Neural progenitor cell (in vitro differentiated cells): ENCODE measurements around the gene ZNF444. TPM values are rescaled to one million over a fixed set of nuclear protein-coding genes. Genes with fewer than 3 reads are reported as not detected.
"Not testable (repeated sequence)": the region's sequence is repeated elsewhere in the genome, so short reads cannot be mapped to it uniquely, and the experiment has no call there.

Source experiments
- DNase-seq: peaks from one replicate; pipeline ENCODE4 v3.0.0-alpha.2; 2016; ENCODE audit warnings: low spot score
- H2AFZ ChIP-seq: fragments of 200-600 bp; sonication (generic); replicated peaks from 2 replicates; pipeline ENCODE4 v1.6.1; 2016; ENCODE audit warnings: antibody characterized with exemption
- H3F3A ChIP-seq: fragments of 200-600 bp; sonication (generic); 2 replicates; pipeline ENCODE4 v1.6.1; 2016; ENCODE audit warnings: antibody characterized with exemption, low read depth
- H3K27ac ChIP-seq: fragments of 200-600 bp; sonication (generic); 2 replicates; pipeline ENCODE4 v1.5.1; 2016; ENCODE audit warnings: mild to moderate bottlenecking
- H3K27me3 ChIP-seq: fragments of 200-600 bp; sonication (generic); 2 replicates; pipeline ENCODE4 v1.6.1; 2016; ENCODE audit warnings: mild to moderate bottlenecking, moderate library complexity
- H3K36me3 ChIP-seq: fragments of 200-600 bp; sonication (generic); 2 replicates; pipeline ENCODE4 v1.5.1; 2016
- H3K4me1 ChIP-seq: fragments of 200-600 bp; sonication (generic); 2 replicates; pipeline ENCODE4 v1.6.1; 2016; ENCODE audit warnings: mixed run types
- H3K4me2 ChIP-seq: fragments of 200-600 bp; sonication (generic); 2 replicates; pipeline ENCODE4 v1.6.1; 2016
- H3K4me3 ChIP-seq: fragments of 200-600 bp; sonication (generic); 2 replicates; pipeline ENCODE4 v1.5.1; 2016
- H3K79me2 ChIP-seq: fragments of 200-600 bp; sonication (generic); 2 replicates; pipeline ENCODE4 v1.6.1; 2016; ENCODE audit warnings: low read depth
- H3K9ac ChIP-seq: fragments of 200-600 bp; sonication (generic); 2 replicates; pipeline ENCODE4 v1.6.1; 2016
- H3K9me3 ChIP-seq: fragments of 200-600 bp; sonication (generic); 2 replicates; pipeline ENCODE4 v1.5.1; 2016; ENCODE audit warnings: low read depth
- H4K20me1 ChIP-seq: fragments of 200-600 bp; sonication (generic); 2 replicates; pipeline ENCODE4 v1.6.1; 2016; ENCODE audit warnings: low read depth
- H3K27ac Mint-ChIP-seq: 3 replicates; pipeline ENCODE4 v1.8.0; 2021; ENCODE audit warnings: mixed read lengths
- H3K27me3 Mint-ChIP-seq: 2 replicates; pipeline ENCODE4 v1.8.0; 2022; ENCODE audit warnings: low read depth, mild to moderate bottlenecking, inconsistent platforms, moderate library complexity, mixed read lengths; ENCODE audit not compliant: insufficient read depth
- H3K36me3 Mint-ChIP-seq: 3 replicates; pipeline ENCODE4 v1.8.0; 2021; ENCODE audit warnings: mixed read lengths
- H3K4me1 Mint-ChIP-seq: 3 replicates; pipeline ENCODE4 v1.8.0; 2021; ENCODE audit warnings: mixed read lengths
- H3K4me3 Mint-ChIP-seq: 3 replicates; pipeline ENCODE4 v1.8.0; 2021; ENCODE audit warnings: mild to moderate bottlenecking, moderate library complexity, mixed read lengths
- H3K9me3 Mint-ChIP-seq: 3 replicates; pipeline ENCODE4 v1.8.0; 2020; ENCODE audit warnings: mixed read lengths
- CTCF ChIP-seq: fragments of 200-600 bp; sonication (generic); IDR thresholded peaks from 2 replicates; pipeline ENCODE4 v1.5.1; 2017; ENCODE audit warnings: antibody characterized with exemption, mild to moderate bottlenecking
- EZH2 ChIP-seq: fragments of 200-600 bp; sonication (generic); IDR thresholded peaks from 2 replicates; pipeline ENCODE4 v1.6.1; 2017; ENCODE audit warnings: antibody characterized with exemption, mild to moderate bottlenecking, moderate library complexity
- EZH2phosphoT487 ChIP-seq: fragments of 200-600 bp; sonication (generic); IDR thresholded peaks from 2 replicates; pipeline ENCODE4 v1.6.1; 2017; ENCODE audit warnings: antibody characterized with exemption
- total RNA-seq: library from RNA; depleted of rRNA; stranded (reverse); fragments of >200 nt; gene quantifications from 2 replicates; pipeline ENCODE4 v1.2.3, GENCODE V29; 2015; ENCODE audit warnings: low replicate concordance

The ZNF444 gene
- total RNA-seq, 1 donor from 2014 or later = 7.0 TPM

GRCh38 chr19:56174550-56174949 is 33.5 kb downstream of the ZNF444 start:
- Mint-ChIP-seq H3K27ac (peak overlapping the region; percentile 93), H3K27me3 (peaks cover 10% of the 10 kb centered on the region), H3K4me1 (peaks cover 24% of the 10 kb centered on the region), H3K4me3 (no peak overlapping the region), H3K9me3 (no peaks in the 10 kb centered on the region), H3K36me3 (no peaks in the 10 kb centered on the region)
- Histone ChIP-seq H3K27ac (no peak overlapping the region), H2AFZ (no peak overlapping the region), H3K4me3 (no peak overlapping the region), H3K79me2 (no peaks in the 10 kb centered on the region), H4K20me1 (no peaks in the 10 kb centered on the region), H3K9ac (no peak overlapping the region), H3F3A (peaks cover 19% of the 10 kb centered on the region), H3K9me3 (no peaks in the 10 kb centered on the region), H3K36me3 (no peaks in the 10 kb centered on the region), H3K4me1 (peaks cover 27% of the 10 kb centered on the region), H3K4me2 (peak overlapping the region; percentile 35), H3K27me3 (no peaks in the 10 kb centered on the region)
- TF ChIP-seq EZH2 (no peak), CTCF (no peak), EZH2phosphoT487 (no peak)
- no peak for DNase-seq

- Histone ChIP-seq H3F3A (peaks cover 19% of the 10 kb centered on the region), H3K4me1 (peaks cover 27% of the 10 kb centered on the region), H3K4me2 (peak within 1 kb of the TSS; percentile 65)
- Mint-ChIP-seq H3K4me3 (peak within 1 kb of the TSS; percentile 41), H3K27ac (peak within 1 kb of the TSS; percentile 95), H3K4me1 (peaks cover 24% of the 10 kb centered on the region)
- H3K9ac ChIP-seq, H4K20me1 ChIP-seq, H3K9me3 Mint-ChIP-seq, H3K27me3 Mint-ChIP-seq, H3K27ac ChIP-seq, H3K27me3 ChIP-seq, H3K4me3 ChIP-seq, H3K79me2 ChIP-seq, H2AFZ ChIP-seq, H3K36me3 ChIP-seq, H3K9me3 ChIP-seq, H3K36me3 Mint-ChIP-seq: not testable (repeated sequence)
- DNase-seq = peak; percentile 89
These were observed 34.8 kb downstream of the ZNF444 start, which contains the start of gene GALP for GRCh38 chr19:56175861-56176307. Gene GALP, plus strand, starts transcription at chr19:56176008. Its CDS starts 1,101 bp downstream, at chr19:56177109.

GRCh38 chr19:56176310-56176709 is 35.2 kb downstream of the ZNF444 start:
- peak overlapping the region; percentile 65 for H3K4me2 ChIP-seq
- H3K4me1 ChIP-seq = peaks cover 27% of the 10 kb centered on the region
- H3K9ac ChIP-seq, H3K79me2 ChIP-seq, H3K27me3 Mint-ChIP-seq, H3K36me3 ChIP-seq, H3K9me3 Mint-ChIP-seq, H2AFZ ChIP-seq, H3K4me3 ChIP-seq, H3K9me3 ChIP-seq, H3K27ac Mint-ChIP-seq, H4K20me1 ChIP-seq, DNase-seq, H3K4me3 Mint-ChIP-seq, H3K36me3 Mint-ChIP-seq, H3K27me3 ChIP-seq, H3K27ac ChIP-seq: not testable (repeated sequence)
- H3F3A ChIP-seq = peaks cover 19% of the 10 kb centered on the region
- H3K4me1 Mint-ChIP-seq = peaks cover 24% of the 10 kb centered on the region

GRCh38 chr19:56176881-56177280 is 35.8 kb downstream of the ZNF444 start:
- H3K27me3 ChIP-seq = no peaks in the 10 kb centered on the region
- no peaks in the 10 kb centered on the region for H3K36me3 ChIP-seq
- H3K27ac Mint-ChIP-seq = peak overlapping the region; percentile 95
- no peak overlapping the region for H2AFZ ChIP-seq
- no peaks in the 10 kb centered on the region for H4K20me1 ChIP-seq
- no peaks in the 10 kb centered on the region for H3K79me2 ChIP-seq
- no peaks in the 10 kb centered on the region for H3K36me3 Mint-ChIP-seq
- no peak for TF ChIP-seq EZH2
- no peak for TF ChIP-seq EZH2phosphoT487
- no peak for TF ChIP-seq CTCF
- peaks cover 27% of the 10 kb centered on the region for H3K4me1 ChIP-seq
- DNase-seq = no peak
- H3K4me3 Mint-ChIP-seq = peak overlapping the region; percentile 41
- peaks cover 24% of the 10 kb centered on the region for H3K4me1 Mint-ChIP-seq
- peaks cover 19% of the 10 kb centered on the region for H3F3A ChIP-seq
- H3K9me3 Mint-ChIP-seq = no peaks in the 10 kb centered on the region
- no peaks in the 10 kb centered on the region for H3K9me3 ChIP-seq
- peaks cover 7% of the 10 kb centered on the region for H3K27me3 Mint-ChIP-seq
- no peak overlapping the region for H3K4me2 ChIP-seq
- H3K4me3 ChIP-seq = no peak overlapping the region
- H3K9ac ChIP-seq = no peak overlapping the region
- H3K27ac ChIP-seq = no peak overlapping the region
